GM23338 (cell line): ENCODE data around the gene RAB8B. TPM values are rescaled to one million over a fixed set of nuclear protein-coding genes. Genes with fewer than 3 reads are reported as not detected.

Experiments
- ATAC-seq: fragments of 200-7000 bp; cut with Tn5 transposase; 3 replicates; pipeline ENCODE4 v1.9.1; 2020
- DNase-seq: peaks from one replicate; pipeline ENCODE4 v3.0.0-alpha.2; 2015; ENCODE audit warnings: low spot score
- H2AFZ ChIP-seq: fragments of 200-600 bp; sonication (generic); 2 replicates; pipeline ENCODE4 v1.8.0; 2016; ENCODE audit warnings: antibody characterized with exemption, mild to moderate bottlenecking, moderate library complexity
- H3F3A ChIP-seq: fragments of 200-600 bp; sonication (generic); replicated peaks from 2 replicates; pipeline ENCODE4 v1.8.0; 2017; ENCODE audit warnings: antibody characterized with exemption, mixed run types, low read depth
- H3K27ac ChIP-seq: fragments of 200-600 bp; sonication (generic); 2 replicates; pipeline ENCODE4 v1.6.1; 2016; ENCODE audit warnings: low read depth
- H3K27me3 ChIP-seq: fragments of 200-600 bp; sonication (generic); 2 replicates; pipeline ENCODE4 v1.8.0; 2016; ENCODE audit warnings: mild to moderate bottlenecking, mixed run types, moderate library complexity; ENCODE audit not compliant: insufficient read depth
- H3K36me3 ChIP-seq: fragments of 200-600 bp; sonication (generic); 2 replicates; pipeline ENCODE4 v1.8.0; 2016; ENCODE audit warnings: mild to moderate bottlenecking; ENCODE audit not compliant: insufficient read depth
- H3K4me1 ChIP-seq: fragments of 200-600 bp; sonication (generic); 2 replicates; pipeline ENCODE4 v1.8.0; 2016; ENCODE audit warnings: mild to moderate bottlenecking, moderate library complexity; ENCODE audit not compliant: insufficient read depth
- H3K4me2 ChIP-seq: fragments of 200-600 bp; sonication (generic); 2 replicates; pipeline ENCODE4 v1.7.1; 2017; ENCODE audit warnings: mixed run types
- H3K4me3 ChIP-seq: fragments of 200-600 bp; sonication (generic); 2 replicates; pipeline ENCODE4 v1.6.1; 2016; ENCODE audit warnings: mixed run types
- H3K79me2 ChIP-seq: fragments of 200-600 bp; sonication (generic); replicated peaks from 2 replicates; pipeline ENCODE4 v1.8.0; 2017; ENCODE audit warnings: mild to moderate bottlenecking; ENCODE audit not compliant: insufficient read depth
- H3K9me2 ChIP-seq: fragments of 200-600 bp; sonication (generic); 2 replicates; pipeline ENCODE4 v1.8.0; 2017; ENCODE audit not compliant: insufficient read depth
- H4K20me1 ChIP-seq: fragments of 200-600 bp; sonication (generic); replicated peaks from 2 replicates; pipeline ENCODE4 v1.8.0; 2017; ENCODE audit warnings: mild to moderate bottlenecking; ENCODE audit not compliant: insufficient read depth
- H3K27ac Mint-ChIP-seq: 2 replicates; pipeline ENCODE4 v1.8.0; 2020; ENCODE audit warnings: inconsistent platforms, mild to moderate bottlenecking, moderate library complexity, mixed read lengths
- H3K27me3 Mint-ChIP-seq: 3 replicates; pipeline ENCODE4 v1.8.0; 2022; ENCODE audit warnings: low read depth, mild to moderate bottlenecking, moderate library complexity, mixed read lengths, inconsistent platforms; ENCODE audit not compliant: insufficient read depth, poor library complexity
- H3K36me3 Mint-ChIP-seq: 3 replicates; pipeline ENCODE4 v1.8.0; 2021; ENCODE audit warnings: low read depth, mild to moderate bottlenecking, inconsistent platforms, moderate library complexity, mixed read lengths
- H3K4me1 Mint-ChIP-seq: 3 replicates; pipeline ENCODE4 v1.8.0; 2020; ENCODE audit warnings: mild to moderate bottlenecking, inconsistent platforms, mixed read lengths
- H3K4me3 Mint-ChIP-seq: 3 replicates; pipeline ENCODE4 v1.8.0; 2021; ENCODE audit warnings: moderate library complexity, mild to moderate bottlenecking, inconsistent platforms, mixed read lengths
- H3K9me3 Mint-ChIP-seq: 3 replicates; pipeline ENCODE4 v1.8.0; 2020; ENCODE audit warnings: moderate library complexity, mild to moderate bottlenecking, inconsistent platforms, mixed read lengths
- EZH2 ChIP-seq: fragments of 200-600 bp; sonication (generic); IDR thresholded peaks from one replicate; pipeline ENCODE4 v1.8.0; 2017; ENCODE audit warnings: antibody characterized with exemption, mild to moderate bottlenecking, low read depth; ENCODE audit not compliant: unreplicated experiment
- EZH2phosphoT487 ChIP-seq: fragments of 200-600 bp; sonication (generic); IDR thresholded peaks from one replicate; pipeline ENCODE4 v1.8.1; 2018; ENCODE audit warnings: antibody characterized with exemption; ENCODE audit not compliant: unreplicated experiment
- JUNB ChIP-seq: IDR thresholded peaks from one replicate; pipeline ENCODE4 v1.6.1; 2016; ENCODE audit warnings: antibody characterized with exemption; ENCODE audit not compliant: unreplicated experiment
- NANOG ChIP-seq: IDR thresholded peaks from 2 replicates; pipeline ENCODE4 v1.6.1; 2016; ENCODE audit warnings: antibody characterized with exemption, borderline replicate concordance
- ZNF331 ChIP-seq: fragments of 250-450 bp; sonication (Bioruptor Pico); IDR thresholded peaks from 2 replicates; pipeline ENCODE4 v1.5.0; 2020; ENCODE audit warnings: low read depth, mild to moderate bottlenecking, moderate library complexity
- polyA plus RNA-seq: library from polyadenylated mRNA; unstranded; fragments of >200 nt; fragmentation: Nextera tagmentation; extraction: Ambion mirVana; gene quantifications from 2 replicates; pipeline ENCODE4 v1.2.1, GENCODE V29; 2016
- total RNA-seq: library from RNA; depleted of rRNA; stranded (reverse); fragments of >200 nt; shearing (Covaris generic); gene quantifications from 2 replicates; pipeline ENCODE4 v1.2.3, GENCODE V29; 2014
- TF ChIP-seq, protein P1 (sequence below): IDR thresholded peaks from 2 replicates; pipeline ENCODE4 v1.6.1; 2016; ENCODE audit warnings: antibody characterized with exemption
- TF ChIP-seq, protein P2 (sequence below), 2 experiments: fragments of 200-600 bp in 1 of 2; sonication (generic) in 1 of 2; conservative IDR thresholded peaks; 2 replicates each; pipeline versions ENCODE4 v1.5.1 to v1.6.1; 2016 to 2017; ENCODE audit warnings: antibody characterized with exemption in 2 of 2, low read depth in 2 of 2, mild to moderate bottlenecking in 2 of 2, moderate library complexity in 1 of 2

Gene RAB8B
- total and polyA plus RNA-seq, 2 experiments from 2014 or later: 23.2 to 41.7 TPM

DNA sequence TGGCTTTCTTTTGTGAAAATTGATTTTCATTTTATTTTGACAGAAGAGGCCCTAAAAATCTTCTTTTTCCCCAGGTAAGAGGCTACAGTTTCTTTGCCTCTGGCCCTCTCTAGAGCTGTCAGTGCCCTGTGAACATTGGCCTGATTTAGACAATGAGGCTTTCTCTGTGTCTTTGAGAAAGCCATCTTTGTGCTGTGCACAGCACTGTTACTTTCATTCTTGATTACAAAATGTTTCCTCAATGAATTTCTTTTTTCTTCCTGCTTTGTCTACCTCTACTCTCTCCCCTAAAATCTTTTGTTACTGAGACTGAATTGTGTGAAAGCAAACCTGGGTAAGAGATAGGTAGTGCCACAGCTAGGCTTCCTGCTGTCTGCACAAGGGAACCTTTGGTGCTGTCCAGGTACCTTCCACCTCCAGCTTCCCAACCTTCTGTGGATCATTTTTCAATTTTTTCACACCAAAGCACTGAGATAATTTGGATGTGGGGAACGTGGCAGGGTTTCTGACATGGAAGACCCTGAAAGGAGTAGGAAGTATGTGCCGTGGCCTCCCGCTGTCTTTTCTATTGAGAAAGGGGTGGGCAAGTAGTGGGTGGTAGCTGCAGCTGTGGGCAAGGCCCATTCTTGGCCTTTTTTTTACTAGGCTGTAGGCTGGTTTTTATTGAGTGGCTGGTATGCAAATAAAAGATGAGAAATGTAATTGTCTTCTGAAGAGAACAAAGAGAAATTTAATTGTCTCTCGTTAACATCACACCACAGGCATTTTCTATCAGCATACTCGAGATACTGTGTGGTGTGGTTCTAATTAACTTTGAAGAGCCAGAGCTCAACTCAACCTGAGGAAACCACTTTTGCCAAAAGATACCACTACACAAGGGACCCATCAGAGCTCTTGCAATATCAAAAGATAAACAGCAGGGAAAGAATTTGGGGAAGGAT lies 21.0 kb downstream of the RAB8B start:
- H3K9me3 Mint-ChIP-seq: no peaks in the 10 kb centered on the region
- Histone ChIP-seq H4K20me1 (0 out of 2 replicates have a peak, but pooled peaks cover 4% of the 10 kb centered on the region), H3K4me1 (peaks cover 16% of the 10 kb centered on the region), H3K4me3 (0 out of 2 replicates have a peak overlapping the region, but pooled peaks have one; percentile 12), H2AFZ (no peak overlapping the region), H3K9me2 (no peaks in the 10 kb centered on the region), H3K36me3 (no peaks in the 10 kb centered on the region), H3K27ac (peak overlapping the region; percentile 85), H3F3A (no peaks in the 10 kb centered on the region), H3K27me3 (no peaks in the 10 kb centered on the region), H3K79me2 (peaks cover 55% of the 10 kb centered on the region), H3K4me2 (peak overlapping the region; percentile 61)
- peaks cover 2% of the 10 kb centered on the region for H3K27me3 Mint-ChIP-seq
- peaks cover 26% of the 10 kb centered on the region for H3K4me1 Mint-ChIP-seq
- H3K36me3 Mint-ChIP-seq: no peaks in the 10 kb centered on the region
- H3K27ac Mint-ChIP-seq: peak overlapping the region; percentile 81
- TF ChIP-seq JUNB: no peak
- TF ChIP-seq, protein P1, sequence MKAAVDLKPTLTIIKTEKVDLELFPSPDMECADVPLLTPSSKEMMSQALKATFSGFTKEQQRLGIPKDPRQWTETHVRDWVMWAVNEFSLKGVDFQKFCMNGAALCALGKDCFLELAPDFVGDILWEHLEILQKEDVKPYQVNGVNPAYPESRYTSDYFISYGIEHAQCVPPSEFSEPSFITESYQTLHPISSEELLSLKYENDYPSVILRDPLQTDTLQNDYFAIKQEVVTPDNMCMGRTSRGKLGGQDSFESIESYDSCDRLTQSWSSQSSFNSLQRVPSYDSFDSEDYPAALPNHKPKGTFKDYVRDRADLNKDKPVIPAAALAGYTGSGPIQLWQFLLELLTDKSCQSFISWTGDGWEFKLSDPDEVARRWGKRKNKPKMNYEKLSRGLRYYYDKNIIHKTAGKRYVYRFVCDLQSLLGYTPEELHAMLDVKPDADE: no peak
- TF ChIP-seq ZNF331: no peak
- no peak for TF ChIP-seq EZH2phosphoT487
- H3K4me3 Mint-ChIP-seq: no peak overlapping the region; the same call in 2 of the 3 replicates
- ATAC-seq: peak; percentile 76
- DNase-seq: peak; percentile 45

DNA sequence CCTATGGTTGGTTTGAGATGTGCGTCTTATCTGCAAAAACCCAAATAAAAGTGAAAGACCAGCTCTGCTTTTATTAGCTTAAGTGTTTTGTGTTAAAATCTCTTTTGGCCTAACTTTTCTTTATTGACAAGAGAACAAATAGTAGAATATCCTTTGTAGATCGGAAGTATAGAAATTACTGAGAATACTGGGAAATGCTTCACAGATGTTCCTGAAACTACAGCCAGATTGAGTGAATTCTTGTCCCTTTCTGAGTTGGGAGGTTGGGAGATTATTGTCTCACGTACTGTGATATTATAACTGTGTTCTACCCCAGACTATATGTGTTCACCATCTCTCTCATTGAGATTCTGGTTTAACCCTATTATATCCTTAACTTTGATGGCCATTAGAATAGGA lies 21.7 kb downstream of the RAB8B start:
- peaks cover 16% of the 10 kb centered on the region for H3K4me1 ChIP-seq
- H4K20me1 ChIP-seq: 0 out of 2 replicates have a peak, but pooled peaks cover 4% of the 10 kb centered on the region
- Mint-ChIP-seq H3K4me1 (peaks cover 26% of the 10 kb centered on the region), H3K36me3 (no peaks in the 10 kb centered on the region), H3K9me3 (no peaks in the 10 kb centered on the region), H3K27ac (peak overlapping the region; percentile 35; the same call in 1 of the 2 replicates), H3K4me3 (no peak overlapping the region), H3K27me3 (peaks cover 2% of the 10 kb centered on the region)
- H3K9me2 ChIP-seq: no peaks in the 10 kb centered on the region
- no peaks in the 10 kb centered on the region for H3F3A ChIP-seq
- H3K27ac ChIP-seq: 0 out of 2 replicates have a peak overlapping the region, but pooled peaks have one; percentile 2
- no peak overlapping the region for H2AFZ ChIP-seq
- TF ChIP-seq, protein P2, sequence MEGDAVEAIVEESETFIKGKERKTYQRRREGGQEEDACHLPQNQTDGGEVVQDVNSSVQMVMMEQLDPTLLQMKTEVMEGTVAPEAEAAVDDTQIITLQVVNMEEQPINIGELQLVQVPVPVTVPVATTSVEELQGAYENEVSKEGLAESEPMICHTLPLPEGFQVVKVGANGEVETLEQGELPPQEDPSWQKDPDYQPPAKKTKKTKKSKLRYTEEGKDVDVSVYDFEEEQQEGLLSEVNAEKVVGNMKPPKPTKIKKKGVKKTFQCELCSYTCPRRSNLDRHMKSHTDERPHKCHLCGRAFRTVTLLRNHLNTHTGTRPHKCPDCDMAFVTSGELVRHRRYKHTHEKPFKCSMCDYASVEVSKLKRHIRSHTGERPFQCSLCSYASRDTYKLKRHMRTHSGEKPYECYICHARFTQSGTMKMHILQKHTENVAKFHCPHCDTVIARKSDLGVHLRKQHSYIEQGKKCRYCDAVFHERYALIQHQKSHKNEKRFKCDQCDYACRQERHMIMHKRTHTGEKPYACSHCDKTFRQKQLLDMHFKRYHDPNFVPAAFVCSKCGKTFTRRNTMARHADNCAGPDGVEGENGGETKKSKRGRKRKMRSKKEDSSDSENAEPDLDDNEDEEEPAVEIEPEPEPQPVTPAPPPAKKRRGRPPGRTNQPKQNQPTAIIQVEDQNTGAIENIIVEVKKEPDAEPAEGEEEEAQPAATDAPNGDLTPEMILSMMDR (conservative IDR thresholded peaks at IDR 0.05; ENCODE audit: low read depth in 2 of 2): no peak
- TF ChIP-seq NANOG (0 out of 2 replicates have a peak, but pooled peaks have one; percentile 3), EZH2 (no peak), ZNF331 (no peak)
- TF ChIP-seq, protein P1: no peak
- DNase-seq (no peak), ATAC-seq (no peak)
- no peak overlapping the region for H3K4me3 ChIP-seq
- H3K36me3 ChIP-seq: no peaks in the 10 kb centered on the region
- peaks cover 48% of the 10 kb centered on the region for H3K79me2 ChIP-seq
- H3K27me3 ChIP-seq: no peaks in the 10 kb centered on the region
- H3K4me2 ChIP-seq: peak overlapping the region; percentile 61; the same call in 1 of the 2 replicates
